HCT116 (cell line): ENCODE data around the gene PDILT. TPM values are rescaled to one million over a fixed set of nuclear protein-coding genes. Genes with fewer than 3 reads are reported as not detected.

Experiments used
- ATAC-seq: fragments of 200-7000 bp; cut with Tn5 transposase; 2 replicates; pipeline ENCODE4 v1.9.1; 2020; ENCODE audit warnings: mild to moderate bottlenecking, moderate library complexity
- BruUV-seq: library from RNA; stranded (reverse); fragments of 400-500 nt; replicated peaks from 2 replicates; lab custom pipeline; 2021; lab: Mats Ljungman, UMichigan
- CTCF ChIA-PET: fragments of 300-600 bp; sonication (Branson Sonifier 250); formaldehyde crosslinking; loops from one replicate; lab custom pipeline; 2021; ENCODE audit warnings: antibody characterized with exemption; lab: Charles Lee
- POLR2A ChIA-PET: fragments of 300-600, 350-600 bp; sonication (Branson Sonifier 250); formaldehyde crosslinking; loops from one replicate; lab custom pipeline; 2021; ENCODE audit warnings: antibody characterized with exemption; lab: Charles Lee
- RAD21 ChIA-PET, 2 experiments: fragments of 300-600 bp; sonication (Branson Sonifier 250); formaldehyde crosslinking; loops; one replicate each; lab custom pipeline; 2023; ENCODE audit warnings: low total read pairs in 2 of 2; ENCODE audit not compliant: uncharacterized antibody in 2 of 2, unreplicated experiment in 2 of 2, low non-redundant PET in 1 of 2; lab: Charles Lee
- DNase-seq: peaks from one replicate; pipeline ENCODE4 v3.0.0-alpha.2; 2010; ENCODE audit warnings: low read depth, low spot score
- H2AFZ ChIP-seq: fragments of 200-600 bp; shearing (Covaris generic), sonication (generic); 2 replicates; pipeline ENCODE4 v1.6.1; 2017; ENCODE audit warnings: low read depth, mixed run types, mixed read lengths, antibody characterized with exemption, low read length; ENCODE audit not compliant: poor library complexity, severe bottlenecking
- H3K27ac ChIP-seq: 2 replicates; pipeline ENCODE4 v1.5.1; 2012; ENCODE audit warnings: low read depth, low read length
- H3K27me3 ChIP-seq: fragments of 200-600 bp; sonication (generic); 2 replicates; pipeline ENCODE4 v1.6.1; 2016; ENCODE audit warnings: mixed run types, low read length, mixed read lengths; ENCODE audit not compliant: insufficient read depth
- H3K36me3 ChIP-seq, 2 experiments: fragments of 200-500 bp in 1 of 2; fragments of 200-600 bp in 1 of 2; sonication (Bioruptor generic) in 1 of 2; sonication (generic) in 1 of 2; 2 replicates each; pipeline versions ENCODE4 v1.5.1 to v1.6.1; 2014 to 2016; ENCODE audit warnings: low read length in 2 of 2, inconsistent platforms in 1 of 2, mixed read lengths in 1 of 2, mixed run types in 1 of 2; ENCODE audit not compliant: insufficient read depth in 2 of 2, control insufficient read depth in 1 of 2
- H3K4me1 ChIP-seq, 2 experiments: fragments of 200-600 bp in 1 of 2; sonication (generic) in 1 of 2; 2 replicates each; pipeline versions ENCODE4 v1.5.1 to v1.6.1; 2012 to 2017; ENCODE audit warnings: low read length in 2 of 2, inconsistent platforms in 1 of 2, mild to moderate bottlenecking in 1 of 2, mixed read lengths in 1 of 2, mixed run types in 1 of 2, moderate library complexity in 1 of 2; ENCODE audit not compliant: insufficient read depth in 2 of 2, control insufficient read depth in 1 of 2
- H3K4me2 ChIP-seq: fragments of 200-600 bp; sonication (generic); 2 replicates; pipeline ENCODE4 v1.6.1; 2017; ENCODE audit warnings: mixed run types, low read length, mixed read lengths
- H3K4me3 ChIP-seq, 2 experiments: fragments of 200-600 bp in 1 of 2; sonication (generic) in 1 of 2; replicated peaks in 1 of 2; 2 replicates each; pipeline ENCODE4 v1.5.1; 2011 to 2016; ENCODE audit warnings: low read length in 2 of 2, control low read depth in 1 of 2, low read depth in 1 of 2, mild to moderate bottlenecking in 1 of 2, mixed read lengths in 1 of 2, mixed run types in 1 of 2
- H3K79me2 ChIP-seq: fragments of 200-600 bp; sonication (generic); 2 replicates; pipeline ENCODE4 v1.6.1; 2017; ENCODE audit warnings: mild to moderate bottlenecking, mixed run types, low read length, moderate library complexity, mixed read lengths; ENCODE audit not compliant: insufficient read depth
- H3K9ac ChIP-seq: fragments of 200-600 bp; sonication (generic); 2 replicates; pipeline ENCODE4 v1.6.1; 2016; ENCODE audit warnings: low read length, mixed read lengths
- H3K9me2 ChIP-seq: fragments of 200-600 bp; sonication (generic), shearing (Covaris generic); 2 replicates; pipeline ENCODE4 v1.6.1; 2017; ENCODE audit warnings: mixed run types, mild to moderate bottlenecking, moderate library complexity; ENCODE audit not compliant: insufficient read depth
- H3K9me3 ChIP-seq, 2 experiments: fragments of 200-500 bp in 1 of 2; fragments of 200-600 bp in 1 of 2; sonication (Bioruptor generic) in 1 of 2; sonication (generic) in 1 of 2; 2 replicates each; pipeline ENCODE4 v1.6.1; 2014 to 2017; ENCODE audit warnings: low read length in 2 of 2, mixed read lengths in 2 of 2, inconsistent platforms in 1 of 2, low read depth in 1 of 2, mild to moderate bottlenecking in 1 of 2, mixed run types in 1 of 2, moderate library complexity in 1 of 2; ENCODE audit not compliant: control insufficient read depth in 1 of 2, insufficient read depth in 1 of 2
- H4K20me1 ChIP-seq: fragments of 200-600 bp; sonication (generic), shearing (Covaris generic); 2 replicates; pipeline ENCODE4 v1.6.1; 2017; ENCODE audit warnings: mixed run types, mild to moderate bottlenecking, moderate library complexity; ENCODE audit not compliant: insufficient read depth
- CBX3 ChIP-seq: IDR thresholded peaks from 2 replicates; pipeline ENCODE4 v1.6.1; 2012; ENCODE audit warnings: low read depth
- CEBPB ChIP-seq: IDR thresholded peaks from 2 replicates; pipeline ENCODE4 v1.6.1; 2012; ENCODE audit warnings: low read depth
- EGR1 ChIP-seq: IDR thresholded peaks from 2 replicates; pipeline ENCODE4 v1.6.1; 2012; ENCODE audit warnings: low read depth
- ELF1 ChIP-seq: IDR thresholded peaks from 2 replicates; pipeline ENCODE4 v1.6.1; 2012; ENCODE audit warnings: low read depth, borderline replicate concordance
- EZH2phosphoT487 ChIP-seq: fragments of 200-600 bp; IDR thresholded peaks from 2 replicates; pipeline ENCODE4 v1.6.1; 2018; ENCODE audit warnings: antibody characterized with exemption, borderline replicate concordance
- FOSL1 ChIP-seq: IDR thresholded peaks from 2 replicates; pipeline ENCODE4 v1.6.1; 2012; ENCODE audit warnings: low read depth
- JUND ChIP-seq: IDR thresholded peaks from 2 replicates; pipeline ENCODE4 v1.6.1; 2012
- POLR2A ChIP-seq: IDR thresholded peaks from 2 replicates; pipeline ENCODE4 v1.7.0; 2011; ENCODE audit warnings: borderline replicate concordance; ENCODE audit not compliant: insufficient read depth, insufficient read length; ENCODE audit errors: extremely low read depth
- POLR2AphosphoS5 ChIP-seq: IDR thresholded peaks from 2 replicates; pipeline ENCODE4 v1.6.1; 2011; ENCODE audit warnings: mild to moderate bottlenecking, low read depth, low read length, moderate library complexity
- RAD21 ChIP-seq: IDR thresholded peaks from 2 replicates; pipeline ENCODE4 v1.6.1; 2012; ENCODE audit warnings: low read depth, mild to moderate bottlenecking
- REST ChIP-seq: IDR thresholded peaks from 2 replicates; pipeline ENCODE4 v1.6.1; 2012; ENCODE audit warnings: low read depth
- SIN3A ChIP-seq: IDR thresholded peaks from 2 replicates; pipeline ENCODE4 v1.6.1; 2012; ENCODE audit warnings: low read depth
- SRF ChIP-seq: IDR thresholded peaks from 2 replicates; pipeline ENCODE4 v1.6.1; 2012; ENCODE audit warnings: low read depth
- TCF7L2 ChIP-seq: IDR thresholded peaks from 2 replicates; pipeline ENCODE4 v1.7.0; 2011; ENCODE audit warnings: borderline replicate concordance, inconsistent platforms; ENCODE audit not compliant: insufficient read depth, insufficient read length; ENCODE audit errors: extremely low read depth
- YY1 ChIP-seq: IDR thresholded peaks from 2 replicates; pipeline ENCODE4 v1.6.1; 2011; ENCODE audit warnings: low read length, low read depth, moderate library complexity, mild to moderate bottlenecking; ENCODE audit not compliant: insufficient replicate concordance; ENCODE audit errors: extremely low read depth
- ZFX ChIP-seq: fragments of 450-650 bp; IDR thresholded peaks from 2 replicates; pipeline ENCODE4 v1.6.1; 2017
- intact Hi-C: fragments of 100-400 bp; cut with micrococcal nuclease; formaldehyde crosslinking; loops from 2 replicates; pipeline ENCODE4 v1.10.0; 2022
- total RNA-seq: library from RNA; stranded (reverse); gene quantifications from one replicate; pipeline ENCODE4 v1.2.1, GENCODE V29; 2021; ENCODE audit not compliant: unreplicated experiment
- TF ChIP-seq, protein P1 (sequence below), 3 experiments: fragments of 200-600 bp in 1 of 3; sonication (generic) in 1 of 3; IDR thresholded peaks in 2 of 3; conservative IDR thresholded peaks in 1 of 3; 2 replicates each; pipeline ENCODE4 v1.5.1; 2012 to 2017; ENCODE audit warnings: low read depth in 2 of 3, low read length in 2 of 3, antibody characterized with exemption in 1 of 3, borderline replicate concordance in 1 of 3, control low read depth in 1 of 3, mild to moderate bottlenecking in 1 of 3, mixed read lengths in 1 of 3, mixed run types in 1 of 3, moderate library complexity in 1 of 3; ENCODE audit not compliant: insufficient read depth in 1 of 3
- TF ChIP-seq, protein P2 (sequence below): IDR thresholded peaks from 2 replicates; pipeline ENCODE4 v1.6.1; 2012

The PDILT gene
- total RNA-seq, 1 experiment from 2014 or later: not detected

- ChIA-PET RAD21 (no interaction called here), CTCF (no interaction called here)
Observed at GRCh38 chr16:20388854-20389253, 15.7 kb downstream of the PDILT start.

GRCh38 chr16:20387978-20388377, 16.6 kb downstream of the PDILT start:
- no peaks in the 10 kb centered on the region for H3K79me2 ChIP-seq
- POLR2A ChIA-PET: no interaction called here
- no peak overlapping the region for H3K9ac ChIP-seq
- intact Hi-C loops: no loop called here
- H3K9me2 ChIP-seq: no peaks in the 10 kb centered on the region
- no peak overlapping the region for H3K27ac ChIP-seq
- H3K4me2 ChIP-seq: no peak overlapping the region
- no peaks in the 10 kb centered on the region for H3K9me3 ChIP-seq
- no TSS peak for BruUV-seq
- DNase-seq (no peak), ATAC-seq (no peak)
- H3K27me3 ChIP-seq: 0 out of 2 replicates have a peak, but pooled peaks cover 6% of the 10 kb centered on the region
- RAD21 ChIA-PET: no interaction called here
- no peak overlapping the region for H2AFZ ChIP-seq
- H4K20me1 ChIP-seq: no peaks in the 10 kb centered on the region
- H3K4me1 ChIP-seq: no peaks in the 10 kb centered on the region
- no peak overlapping the region for H3K4me3 ChIP-seq
- CTCF ChIA-PET: interaction anchor here (3.8 kb wide), 1 partner anchor 489 kb away, joined by 49 read pairs; no protein-coding TSS in a partner anchor
- no peaks in the 10 kb centered on the region for H3K36me3 ChIP-seq
- TF ChIP-seq ZFX: no peak
- TF ChIP-seq YY1: no peak
- TF ChIP-seq POLR2A: no peak
- no peak for TF ChIP-seq ELF1
- TF ChIP-seq, protein P1, sequence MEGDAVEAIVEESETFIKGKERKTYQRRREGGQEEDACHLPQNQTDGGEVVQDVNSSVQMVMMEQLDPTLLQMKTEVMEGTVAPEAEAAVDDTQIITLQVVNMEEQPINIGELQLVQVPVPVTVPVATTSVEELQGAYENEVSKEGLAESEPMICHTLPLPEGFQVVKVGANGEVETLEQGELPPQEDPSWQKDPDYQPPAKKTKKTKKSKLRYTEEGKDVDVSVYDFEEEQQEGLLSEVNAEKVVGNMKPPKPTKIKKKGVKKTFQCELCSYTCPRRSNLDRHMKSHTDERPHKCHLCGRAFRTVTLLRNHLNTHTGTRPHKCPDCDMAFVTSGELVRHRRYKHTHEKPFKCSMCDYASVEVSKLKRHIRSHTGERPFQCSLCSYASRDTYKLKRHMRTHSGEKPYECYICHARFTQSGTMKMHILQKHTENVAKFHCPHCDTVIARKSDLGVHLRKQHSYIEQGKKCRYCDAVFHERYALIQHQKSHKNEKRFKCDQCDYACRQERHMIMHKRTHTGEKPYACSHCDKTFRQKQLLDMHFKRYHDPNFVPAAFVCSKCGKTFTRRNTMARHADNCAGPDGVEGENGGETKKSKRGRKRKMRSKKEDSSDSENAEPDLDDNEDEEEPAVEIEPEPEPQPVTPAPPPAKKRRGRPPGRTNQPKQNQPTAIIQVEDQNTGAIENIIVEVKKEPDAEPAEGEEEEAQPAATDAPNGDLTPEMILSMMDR (IDR thresholded peaks at IDR 0.05 in 2 of 3, conservative IDR thresholded peaks at IDR 0.05 in 1 of 3; ENCODE audit: borderline replicate concordance in 1 of 3, insufficient read depth in 1 of 3, low read depth in 2 of 3, low read length in 2 of 3): no peak
- TF ChIP-seq EZH2phosphoT487: no peak
- TF ChIP-seq POLR2AphosphoS5: no peak
- no peak for TF ChIP-seq SIN3A
- TF ChIP-seq CEBPB: no peak
- TF ChIP-seq, protein P2, sequence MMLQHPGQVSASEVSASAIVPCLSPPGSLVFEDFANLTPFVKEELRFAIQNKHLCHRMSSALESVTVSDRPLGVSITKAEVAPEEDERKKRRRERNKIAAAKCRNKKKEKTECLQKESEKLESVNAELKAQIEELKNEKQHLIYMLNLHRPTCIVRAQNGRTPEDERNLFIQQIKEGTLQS: no peak
- TF ChIP-seq EGR1: no peak
- no peak for TF ChIP-seq REST
- no peak for TF ChIP-seq TCF7L2
- TF ChIP-seq CBX3: no peak
- TF ChIP-seq FOSL1: no peak

More at GRCh38 chr16:20388854-20389253, 15.7 kb downstream of the PDILT start:
- Histone ChIP-seq H3K9me2 (no peaks in the 10 kb centered on the region), H3K36me3 (no peaks in the 10 kb centered on the region), H3K79me2 (no peaks in the 10 kb centered on the region), H3K27me3 (0 out of 2 replicates have a peak, but pooled peaks cover 8% of the 10 kb centered on the region), H2AFZ (no peak overlapping the region), H3K4me1 (no peaks in the 10 kb centered on the region), H3K4me3 (no peak overlapping the region), H3K9ac (no peak overlapping the region), H3K27ac (no peak overlapping the region), H3K4me2 (no peak overlapping the region), H4K20me1 (no peaks in the 10 kb centered on the region), H3K9me3 (no peaks in the 10 kb centered on the region)
- TF ChIP-seq FOSL1: no peak
- TF ChIP-seq JUND: no peak
- TF ChIP-seq RAD21: no peak
- TF ChIP-seq POLR2AphosphoS5: no peak
- TF ChIP-seq SRF: no peak
- ATAC-seq (no peak), DNase-seq (no peak)
- intact Hi-C loops: no loop called here
- POLR2A ChIA-PET: no interaction called here
- BruUV-seq: no TSS peak
